T47D (cell line): ENCODE data around the gene RCCD1.
A peak's percentile ranks its signal among the peaks of the same experiment; 100 is the strongest.

Source experiments
- DNase-seq, 2 experiments: peaks; one replicate each; pipeline versions ENCODE4 v3.0.0 to v3.0.0-alpha.2; 2011 to 2012; ENCODE audit warnings: low read depth in 1 of 2, low spot score in 1 of 2
- JUND ChIP-seq: IDR thresholded peaks from 2 replicates; pipeline ENCODE4 v1.6.1; 2012; ENCODE audit warnings: low read depth
- in situ Hi-C: cut with HindIII; loops from 2 replicates; pipeline ENCODE4 v1.10.0; 2016; ENCODE audit warnings: low sequenced_read_pairs, low pct_unique_long_range_greater_than_20kb

Gene RCCD1

GRCh38 chr15:90974216-90974615 lies 19.5 kb downstream of the RCCD1 start:
- in situ Hi-C loops, result no loop called here
- no peak for DNase-seq

GRCh38 chr15:90979582-90979981 lies 24.9 kb downstream of the RCCD1 start:
- no peak for DNase-seq
- in situ Hi-C loops, result no loop called here
- no peak for TF ChIP-seq JUND

More at GRCh38 chr15:90974216-90974615, 19.5 kb downstream of the RCCD1 start:
- TF ChIP-seq JUND, result no peak

DNA sequence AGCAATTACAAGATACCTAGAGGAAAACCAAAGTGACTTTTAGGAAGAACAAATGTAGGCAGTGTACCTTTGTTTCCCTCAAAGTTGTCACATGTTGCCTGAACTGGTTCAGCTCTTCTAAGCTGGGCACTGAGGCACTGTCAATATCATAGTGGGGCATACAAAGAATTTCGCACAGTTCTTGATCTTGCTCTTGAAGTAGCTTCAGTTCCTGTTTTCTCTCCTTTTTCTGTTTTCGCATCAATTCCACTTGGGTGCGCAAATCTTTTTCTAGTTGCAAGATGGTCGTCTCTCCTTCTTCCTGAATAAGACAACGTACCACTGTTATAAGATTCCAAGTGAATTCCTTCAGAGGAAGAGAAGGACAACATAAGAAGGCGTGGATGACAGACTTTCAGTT lies 27.0 kb downstream of the RCCD1 start:
- in situ Hi-C loops, result no loop called here
- TF ChIP-seq JUND, result no peak
- no peak for DNase-seq

GRCh38 chr15:90982135-90982534 lies 27.5 kb downstream of the RCCD1 start:
- TF ChIP-seq JUND, result no peak
- in situ Hi-C loops, result no loop called here
- no peak for DNase-seq

DNA sequence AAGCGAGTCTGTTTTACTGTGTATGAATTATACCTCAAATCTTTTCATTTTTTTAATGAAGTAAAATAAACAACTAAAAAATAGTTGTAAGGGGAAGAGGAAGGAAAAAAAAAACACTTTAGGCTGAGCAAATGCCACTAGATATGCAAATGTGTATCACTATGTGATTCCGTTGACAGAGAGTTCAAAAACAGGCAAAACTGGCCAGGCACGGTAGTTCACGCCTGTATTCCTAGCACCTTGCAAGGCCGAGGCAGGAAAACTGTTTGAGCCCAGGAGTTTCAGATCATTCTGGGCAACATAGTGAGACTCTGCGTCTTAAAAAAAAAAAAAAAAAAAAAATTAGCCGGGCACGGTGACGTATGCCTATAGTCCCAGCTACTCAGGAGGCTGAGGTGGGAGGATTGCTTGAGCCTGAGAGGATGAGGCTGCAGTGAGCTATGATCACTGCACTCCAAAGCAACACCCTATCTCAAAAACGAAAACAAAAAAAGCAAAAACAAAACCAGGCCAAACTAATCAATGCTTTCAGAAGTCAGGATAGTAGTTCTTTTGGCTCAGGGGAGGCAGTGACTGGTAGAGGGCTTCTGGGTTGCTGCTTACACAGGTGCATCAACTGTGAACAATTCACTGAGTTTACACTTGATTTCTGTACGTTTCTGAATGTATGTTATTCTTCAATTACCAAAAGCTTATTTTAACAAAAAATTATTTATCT lies 32.3 kb downstream of the RCCD1 start:
- DNase-seq, result peak in 1 of 2 experiments; percentile 69
- no peak for TF ChIP-seq JUND
- in situ Hi-C loops, result no loop called here

DNA sequence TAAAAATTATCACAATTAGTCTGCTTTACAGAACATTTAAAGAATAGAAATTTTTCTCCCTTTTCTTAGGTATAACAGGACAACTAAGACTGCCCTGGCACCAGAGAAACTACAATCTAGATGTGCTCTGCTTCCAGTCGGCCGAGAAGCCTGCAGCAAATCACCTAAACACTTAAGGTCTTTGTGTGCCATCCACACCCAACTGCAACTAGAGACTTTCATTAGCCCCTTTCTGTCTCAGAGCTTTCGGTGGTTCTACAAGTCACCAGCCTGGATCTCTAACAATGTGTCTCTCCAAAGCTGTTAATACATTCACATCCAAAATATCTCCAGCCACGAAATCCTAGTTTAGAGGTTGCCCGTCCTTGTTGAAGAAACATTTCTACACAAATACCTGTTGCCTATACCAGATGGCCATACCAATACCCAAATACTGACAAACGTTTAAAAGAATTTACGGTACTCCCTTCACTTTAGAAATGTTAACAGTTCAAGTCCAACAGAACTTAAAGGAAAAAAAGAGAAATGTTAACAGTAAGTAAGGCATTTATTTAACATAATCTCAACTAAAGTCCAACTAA lies 33.0 kb downstream of the RCCD1 start:
- TF ChIP-seq JUND, result no peak
- in situ Hi-C loops, result no loop called here
- DNase-seq, result peak in 1 of 2 experiments; percentile 39

GRCh38 chr15:90988296-90988695 lies 33.6 kb downstream of the RCCD1 start:
- peak in 1 of 2 experiments; percentile 15 for DNase-seq
- in situ Hi-C loops, result no loop called here
- TF ChIP-seq JUND, result no peak

DNA sequence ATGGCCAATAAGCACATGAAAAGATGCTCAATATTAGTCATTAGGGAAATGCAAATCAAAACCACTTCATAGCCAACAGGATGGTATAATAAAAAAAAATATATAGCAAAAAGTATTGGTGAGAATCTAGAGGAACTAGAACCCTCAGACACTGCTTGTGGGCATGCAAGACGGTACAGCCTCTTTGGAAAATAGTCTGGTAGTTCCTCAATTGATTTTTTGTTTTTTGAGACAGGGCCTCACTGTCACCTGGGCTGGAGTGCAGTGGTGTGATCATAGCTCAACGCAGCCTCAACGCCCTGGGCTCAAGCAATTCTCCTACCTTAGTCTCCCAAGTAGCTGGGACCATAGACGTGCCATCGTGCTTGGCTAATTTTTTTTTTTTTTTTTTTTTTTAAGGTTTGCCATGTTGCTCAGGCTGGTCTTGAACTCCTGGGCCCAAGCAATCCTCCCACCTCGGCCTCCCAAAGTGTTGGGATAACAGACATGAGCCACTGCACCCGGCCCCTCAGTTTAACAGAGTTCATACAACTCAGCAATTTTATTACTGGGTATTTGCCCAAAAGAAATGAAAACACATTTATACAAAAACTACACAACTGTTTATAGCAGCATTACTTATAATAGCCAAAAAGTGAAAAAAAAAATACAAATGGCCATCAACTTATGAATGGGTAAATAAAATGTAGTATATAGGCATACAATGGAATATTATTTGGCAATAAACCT lies 34.5 kb downstream of the RCCD1 start:
- no peak for TF ChIP-seq JUND
- in situ Hi-C loops, result no loop called here
- DNase-seq, result no peak

DNA sequence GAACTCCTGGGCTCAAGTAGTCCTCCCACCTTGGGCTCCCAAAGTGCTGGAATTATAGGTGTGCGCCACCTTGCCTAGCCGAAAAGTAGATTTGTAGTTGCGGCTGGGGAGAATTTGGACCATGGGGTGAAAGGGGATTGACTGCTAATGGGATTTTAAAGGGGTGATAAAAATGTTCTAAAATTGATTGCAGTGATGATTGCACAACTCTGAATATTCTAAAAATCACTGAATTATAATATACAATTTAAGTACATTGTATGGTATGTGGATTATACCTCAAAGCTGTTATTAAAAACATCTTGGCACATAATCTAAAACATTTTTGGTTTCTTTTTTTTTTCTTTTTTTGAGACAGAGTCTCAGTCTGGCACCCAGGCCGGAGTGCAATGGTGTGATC lies 35.8 kb downstream of the RCCD1 start:
- no peak for DNase-seq
- no peak for TF ChIP-seq JUND
- in situ Hi-C loops, result no loop called here

DNA sequence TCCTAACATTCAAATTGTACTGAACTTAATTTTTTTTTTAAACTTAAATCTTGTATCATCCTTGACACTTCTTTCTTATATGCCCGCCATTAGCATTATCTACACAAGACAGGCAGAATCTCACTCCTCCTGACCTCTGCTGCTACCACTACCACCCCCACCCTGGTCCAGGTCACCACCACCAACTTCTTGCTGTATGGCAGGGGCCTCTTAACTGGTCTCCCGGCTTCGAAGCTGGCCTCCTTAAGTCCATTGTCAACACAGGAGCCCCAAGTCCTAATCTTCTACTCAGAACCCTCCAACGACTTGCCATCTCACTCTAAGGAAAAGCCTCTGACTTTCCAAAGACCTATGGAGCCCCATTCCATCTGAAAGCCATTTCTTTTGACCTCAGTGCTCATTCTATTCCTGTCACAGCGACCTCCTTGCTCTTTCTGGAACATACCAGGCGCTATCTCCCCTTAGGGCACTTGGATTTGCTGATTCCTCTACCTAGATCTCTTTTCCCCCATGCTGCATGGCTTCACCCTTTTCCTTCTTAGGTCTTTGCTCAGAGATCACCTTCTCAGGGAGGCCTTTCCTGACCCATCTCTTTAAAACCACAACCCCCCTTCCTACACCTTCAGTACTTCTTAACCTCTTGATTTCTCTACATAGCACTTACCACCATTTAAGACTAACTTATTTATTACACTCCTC lies 37.1 kb downstream of the RCCD1 start:
- in situ Hi-C loops, result no loop called here
- DNase-seq, result peak in 1 of 2 experiments; percentile 20
- no peak for TF ChIP-seq JUND

DNA sequence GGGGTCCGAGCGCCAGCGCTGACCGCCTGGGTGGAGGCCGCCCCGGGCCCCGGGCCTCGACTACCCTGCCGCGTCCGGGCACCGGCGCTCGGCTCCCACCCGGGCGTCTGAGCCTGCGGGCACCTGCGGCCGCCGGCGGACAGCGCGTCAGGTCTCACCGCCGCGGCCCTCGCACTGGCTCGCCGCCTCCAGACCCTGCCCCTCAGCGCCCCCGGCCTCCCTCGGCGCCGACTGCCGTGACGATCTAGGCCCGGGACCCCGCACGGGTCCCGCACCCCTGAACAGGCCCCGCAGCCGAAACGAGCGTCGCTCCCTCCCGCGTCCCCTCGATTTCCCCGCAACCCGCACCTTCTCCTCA lies 39.4 kb downstream of the RCCD1 start:
- DNase-seq, result no peak
- TF ChIP-seq JUND, result no peak
- in situ Hi-C loops, result no loop called here

DNA sequence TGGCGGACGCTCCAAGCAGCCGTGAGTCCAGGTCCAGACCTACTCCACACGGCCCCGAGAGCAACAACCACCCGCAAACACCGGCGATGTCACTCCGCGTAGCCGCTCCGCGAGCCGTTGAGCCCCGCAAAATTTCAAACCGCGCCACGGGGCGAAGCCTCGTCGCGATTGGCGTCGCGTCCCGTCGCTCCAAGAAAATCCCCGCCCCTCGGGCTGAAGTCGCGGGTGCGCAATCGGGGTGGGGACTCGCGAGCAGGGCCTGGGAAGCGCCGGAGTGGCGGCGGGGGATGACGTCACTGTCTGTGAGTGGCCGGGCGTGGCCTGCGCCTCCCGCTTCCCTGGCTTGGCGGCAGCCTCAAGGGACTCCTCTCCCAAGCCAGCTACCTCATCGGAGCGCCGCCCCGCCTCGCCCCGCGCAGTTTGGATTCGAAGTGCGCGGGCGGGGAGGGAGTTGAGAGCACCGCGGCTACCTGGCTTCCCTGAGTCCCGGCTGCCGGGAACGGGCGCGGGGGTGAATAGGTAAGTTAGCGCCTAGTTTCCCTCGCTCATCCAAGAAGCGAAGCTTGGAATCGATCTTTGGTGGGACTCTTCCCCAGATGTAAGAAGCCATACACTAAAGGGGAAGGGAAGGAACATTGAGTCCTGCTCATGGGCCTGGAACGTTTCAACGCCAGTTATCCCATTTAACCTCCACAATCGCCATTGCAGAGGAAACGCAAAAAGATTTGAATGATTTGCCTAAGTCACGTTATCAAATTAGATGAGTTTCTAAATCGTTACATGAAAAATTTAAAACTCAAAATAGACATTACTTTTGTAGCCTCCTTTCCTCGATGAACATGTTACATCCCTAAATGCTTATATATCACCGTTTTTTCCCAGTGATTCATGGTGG lies 40.0 kb downstream of the RCCD1 start, which contains the start of gene PRC1:
Gene PRC1 (minus strand): TSS at position 119 of the 895 bp plus-strand sequence. CDS start 118 bp downstream, at position 1.
- peak; percentile 95 to 99 for DNase-seq
- in situ Hi-C loops, result no loop called here
- TF ChIP-seq JUND, result no peak
